Lower leg skin (tissue), 4 donors: ENCODE data around the gene SLC39A2. TPM values are rescaled to one million over a fixed set of nuclear protein-coding genes. Genes with fewer than 3 reads are reported as not detected.
"Not testable (repeated sequence)": the region's sequence is repeated elsewhere in the genome, so short reads cannot be mapped to it uniquely, and the experiment has no call there.

Experiments
- DNase-seq, 2 donors: peaks; one replicate each; pipeline ENCODE4 v3.0.0-alpha.2; 2019; ENCODE audit warnings: low spot score in 2 of 2
- H3K4me3 ChIP-seq: fragments of 200-600 bp; sonication (generic); 2 replicates; pipeline ENCODE4 v1.5.1; 2017; ENCODE audit warnings: mild to moderate bottlenecking, low read depth; ENCODE audit not compliant: poor library complexity, severe bottlenecking
- POLR2A ChIP-seq, 2 donors: fragments of 450-650 bp; IDR thresholded peaks; one replicate each; pipeline ENCODE4 v1.6.1; 2016 to 2017; ENCODE audit warnings: antibody characterized with exemption in 2 of 2, mild to moderate bottlenecking in 1 of 2, moderate library complexity in 1 of 2
- WGBS, 2 donors: methylation state at CpG; one replicate each; pipeline ENCODE4 v1.1.5; 2018; 5-methylcytosine and 5-hydroxymethylcytosine counted together
- intact Hi-C: fragments of 100-400 bp; cut with DNase I; formaldehyde crosslinking; loops from one replicate; pipeline ENCODE4 v1.15.0; 2023; ENCODE audit warnings: low total_unique reads
- total RNA-seq, 4 donors: library from RNA; depleted of rRNA; stranded (reverse); fragments of >200 nt; gene quantifications; one replicate each; pipeline ENCODE4 v1.1.0, GENCODE V29; 2016
- TF ChIP-seq, protein P1 (sequence below), 3 donors: fragments of 450-650 bp; IDR thresholded peaks; one replicate each; pipeline ENCODE4 v1.5.1; 2016; ENCODE audit warnings: antibody characterized with exemption in 3 of 3, mild to moderate bottlenecking in 3 of 3, moderate library complexity in 2 of 3

Gene SLC39A2
- total RNA-seq, 4 donors from 2014 or later: 25.3 to 117 (median 46.9) TPM

DNA sequence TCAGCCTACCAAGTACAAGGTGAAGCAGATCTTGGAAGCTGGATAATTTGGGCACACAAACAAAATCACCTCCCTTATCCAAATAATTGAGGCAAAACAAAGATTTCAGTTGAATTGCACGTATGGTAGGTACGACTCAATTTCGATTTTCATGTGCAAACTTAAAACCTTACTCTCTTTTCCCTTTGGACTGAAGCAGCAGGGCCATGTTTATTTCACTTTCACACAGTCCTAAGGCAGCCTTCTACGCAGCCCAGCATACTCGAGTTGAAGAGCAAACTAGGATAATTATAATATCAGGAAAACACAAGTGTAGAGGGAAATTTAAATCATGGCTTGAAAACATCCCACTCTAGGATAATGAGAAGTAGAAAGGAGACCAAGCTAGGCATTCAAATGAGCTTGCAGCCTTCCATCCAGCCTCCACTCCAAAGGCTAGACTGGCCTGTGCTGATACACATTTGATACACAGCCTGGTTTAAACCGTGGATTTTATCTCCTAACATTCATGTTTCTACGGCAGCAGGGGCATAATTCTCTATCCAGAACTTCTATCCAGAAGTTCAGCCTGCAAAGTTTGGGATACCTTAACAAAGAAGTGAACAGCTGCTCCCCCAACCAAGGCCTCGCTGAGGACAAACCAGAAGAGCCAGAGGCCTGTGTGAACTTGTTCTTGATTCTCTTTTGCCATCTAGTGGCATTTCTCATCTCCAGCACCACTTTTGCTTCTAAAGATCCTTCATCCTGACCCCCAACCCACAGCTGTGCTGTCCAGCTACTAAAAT, 40.7 kb downstream of the SLC39A2 start:
- TF ChIP-seq, protein P1, sequence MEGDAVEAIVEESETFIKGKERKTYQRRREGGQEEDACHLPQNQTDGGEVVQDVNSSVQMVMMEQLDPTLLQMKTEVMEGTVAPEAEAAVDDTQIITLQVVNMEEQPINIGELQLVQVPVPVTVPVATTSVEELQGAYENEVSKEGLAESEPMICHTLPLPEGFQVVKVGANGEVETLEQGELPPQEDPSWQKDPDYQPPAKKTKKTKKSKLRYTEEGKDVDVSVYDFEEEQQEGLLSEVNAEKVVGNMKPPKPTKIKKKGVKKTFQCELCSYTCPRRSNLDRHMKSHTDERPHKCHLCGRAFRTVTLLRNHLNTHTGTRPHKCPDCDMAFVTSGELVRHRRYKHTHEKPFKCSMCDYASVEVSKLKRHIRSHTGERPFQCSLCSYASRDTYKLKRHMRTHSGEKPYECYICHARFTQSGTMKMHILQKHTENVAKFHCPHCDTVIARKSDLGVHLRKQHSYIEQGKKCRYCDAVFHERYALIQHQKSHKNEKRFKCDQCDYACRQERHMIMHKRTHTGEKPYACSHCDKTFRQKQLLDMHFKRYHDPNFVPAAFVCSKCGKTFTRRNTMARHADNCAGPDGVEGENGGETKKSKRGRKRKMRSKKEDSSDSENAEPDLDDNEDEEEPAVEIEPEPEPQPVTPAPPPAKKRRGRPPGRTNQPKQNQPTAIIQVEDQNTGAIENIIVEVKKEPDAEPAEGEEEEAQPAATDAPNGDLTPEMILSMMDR (IDR thresholded peaks at IDR 0.05): peak in 1 of 3 donors; percentile 64
- no peak for TF ChIP-seq POLR2A (IDR thresholded peaks at IDR 0.05)
- DNase-seq: peak in 1 of 2 donors; percentile 82
- H3K4me3 ChIP-seq: no peak overlapping the region
- WGBS, 2 donors: 44% methylated on average over 8 of the region's 8 CpGs
- intact Hi-C loops: no loop called here

DNA sequence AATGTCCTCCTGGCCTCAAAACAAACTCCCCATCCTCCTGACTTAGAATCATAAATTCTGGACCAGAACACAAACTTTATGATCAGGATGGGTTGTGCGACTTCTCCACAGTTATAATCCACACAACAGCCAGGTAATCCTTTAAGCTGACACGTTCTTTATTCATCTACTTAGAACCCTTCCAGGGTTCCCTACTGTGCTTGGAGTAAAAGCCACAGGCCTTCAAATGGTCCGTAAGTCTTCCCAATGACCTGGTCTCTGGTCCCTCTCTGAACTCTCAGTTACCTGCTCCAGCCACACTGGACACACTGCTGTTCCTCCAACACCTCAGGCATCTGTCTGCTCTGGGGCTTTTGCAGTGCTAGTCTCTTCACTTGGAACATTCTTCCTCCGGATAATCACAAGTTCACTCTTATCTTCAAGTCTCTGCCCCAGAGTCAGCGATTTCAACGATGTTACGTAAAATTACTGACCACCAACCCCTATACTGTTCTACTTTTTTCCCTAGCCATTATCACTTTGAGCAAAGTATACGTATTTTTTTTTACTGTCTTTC, 41.4 kb downstream of the SLC39A2 start:
- peak in 1 of 2 donors; percentile 70 for DNase-seq
- TF ChIP-seq, protein P1 (IDR thresholded peaks at IDR 0.05): no peak
- no peak for TF ChIP-seq POLR2A (IDR thresholded peaks at IDR 0.05)
- H3K4me3 ChIP-seq: no peak overlapping the region
- WGBS, 2 donors: 63 to 68% methylated on average over 8 of the region's 8 CpGs
- intact Hi-C loops: no loop called here

DNA sequence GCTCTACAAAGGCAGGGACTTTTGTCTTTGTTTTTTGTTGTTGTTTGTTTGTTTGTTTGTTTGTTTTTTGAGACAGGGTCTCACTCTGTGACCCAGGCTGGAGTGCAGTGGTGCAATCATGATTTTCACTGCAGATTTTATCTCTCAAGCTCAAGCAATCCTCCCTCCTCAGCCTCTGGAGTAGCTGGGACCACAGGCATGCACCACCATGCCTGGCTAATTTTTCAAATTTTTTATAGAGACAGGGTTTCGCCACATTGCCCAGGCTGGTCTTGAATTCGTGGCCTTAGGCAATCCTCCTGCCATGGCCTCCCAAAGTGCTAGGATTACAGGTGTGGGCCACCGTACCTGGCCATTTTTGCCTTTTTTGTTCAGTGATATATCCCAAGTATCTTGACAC, 41.8 kb downstream of the SLC39A2 start:
- peak in 1 of 2 donors; percentile 9 for DNase-seq
- intact Hi-C loops, H3K4me3 ChIP-seq: not testable (repeated sequence)
- 82 to 88% methylated on average over 3 of the region's 3 CpGs for WGBS, 2 donors

DNA sequence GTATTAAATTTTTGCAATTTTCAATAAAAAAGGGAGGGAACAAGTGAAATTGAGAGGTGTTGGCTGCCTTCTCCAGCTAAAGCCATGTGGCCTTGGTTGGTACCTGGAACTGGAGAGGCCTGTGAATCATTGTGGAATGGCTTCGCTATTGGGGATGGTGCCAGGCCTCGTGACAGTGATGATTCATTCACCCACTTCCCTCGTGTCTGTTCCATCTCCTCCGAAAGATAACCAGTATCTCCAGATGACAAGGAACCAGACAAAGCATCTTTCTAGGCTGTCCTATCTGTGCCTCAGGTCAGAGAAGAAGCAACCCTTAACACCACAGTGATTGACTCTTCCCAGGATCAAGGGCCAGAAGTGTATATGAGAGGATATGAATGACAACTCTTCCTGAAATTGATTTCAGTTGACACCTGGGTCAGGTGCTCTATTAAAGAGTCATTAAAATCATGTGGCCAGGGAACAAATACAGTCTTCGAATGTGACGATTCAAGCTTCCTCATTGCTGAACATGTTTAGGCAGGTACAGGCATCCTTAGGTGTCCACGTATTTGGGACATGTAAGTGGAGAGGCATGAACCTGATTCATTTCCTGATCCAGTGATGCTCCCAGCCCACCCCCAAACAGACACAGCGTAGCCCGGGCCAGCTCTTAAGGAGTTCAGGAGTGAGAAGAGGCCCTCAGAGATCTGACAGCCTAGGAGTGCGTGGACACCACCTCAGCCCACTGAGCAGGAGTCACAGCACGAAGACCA, 42.8 kb downstream of the SLC39A2 start, which contains the start of gene RNASE7:
Gene RNASE7, plus strand, starts transcription at position 687 of the 758 bp plus-strand sequence. CDS start 631 bp downstream, outside the sequence.
- no peak within 1 kb of the TSS for H3K4me3 ChIP-seq
- DNase-seq: peak in 1 of 2 donors; percentile 88
- intact Hi-C loops: no loop called here
- TF ChIP-seq, protein P1 (IDR thresholded peaks at IDR 0.05): no peak
- no peak for TF ChIP-seq POLR2A (IDR thresholded peaks at IDR 0.05)
- WGBS, 2 donors: 49 to 60% methylated on average over 11 of the region's 11 CpGs

DNA sequence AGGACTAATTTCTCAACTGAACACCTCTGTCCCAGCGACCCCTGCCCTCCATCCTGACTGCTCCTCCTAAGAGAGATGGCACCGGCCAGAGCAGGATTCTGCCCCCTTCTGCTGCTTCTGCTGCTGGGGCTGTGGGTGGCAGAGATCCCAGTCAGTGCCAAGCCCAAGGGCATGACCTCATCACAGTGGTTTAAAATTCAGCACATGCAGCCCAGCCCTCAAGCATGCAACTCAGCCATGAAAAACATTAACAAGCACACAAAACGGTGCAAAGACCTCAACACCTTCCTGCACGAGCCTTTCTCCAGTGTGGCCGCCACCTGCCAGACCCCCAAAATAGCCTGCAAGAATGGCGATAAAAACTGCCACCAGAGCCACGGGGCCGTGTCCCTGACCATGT, 43.8 kb downstream of the SLC39A2 start:
- 66 to 73% methylated on average over 8 of the region's 8 CpGs for WGBS, 2 donors
- TF ChIP-seq POLR2A (IDR thresholded peaks at IDR 0.05): no peak
- TF ChIP-seq, protein P1 (IDR thresholded peaks at IDR 0.05): no peak
- intact Hi-C loops: no loop called here
- H3K4me3 ChIP-seq: no peak overlapping the region
- DNase-seq: peak in 1 of 2 donors; percentile 80
